NCI-H2196 treated with DMSO at 0.1 percent for 48 hours (cell line): ENCODE data around the gene PLEK.
"Not testable (repeated sequence)": the region's sequence is repeated elsewhere in the genome, so short reads cannot be mapped to it uniquely, and the experiment has no call there.

Experiments
- DNase-seq: peaks from one replicate; lab custom pipeline; 2025; ENCODE audit not compliant: unreplicated experiment; lab: John Stamatoyannopoulos, UW

Gene PLEK, protein sequence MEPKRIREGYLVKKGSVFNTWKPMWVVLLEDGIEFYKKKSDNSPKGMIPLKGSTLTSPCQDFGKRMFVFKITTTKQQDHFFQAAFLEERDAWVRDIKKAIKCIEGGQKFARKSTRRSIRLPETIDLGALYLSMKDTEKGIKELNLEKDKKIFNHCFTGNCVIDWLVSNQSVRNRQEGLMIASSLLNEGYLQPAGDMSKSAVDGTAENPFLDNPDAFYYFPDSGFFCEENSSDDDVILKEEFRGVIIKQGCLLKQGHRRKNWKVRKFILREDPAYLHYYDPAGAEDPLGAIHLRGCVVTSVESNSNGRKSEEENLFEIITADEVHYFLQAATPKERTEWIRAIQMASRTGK

DNA sequence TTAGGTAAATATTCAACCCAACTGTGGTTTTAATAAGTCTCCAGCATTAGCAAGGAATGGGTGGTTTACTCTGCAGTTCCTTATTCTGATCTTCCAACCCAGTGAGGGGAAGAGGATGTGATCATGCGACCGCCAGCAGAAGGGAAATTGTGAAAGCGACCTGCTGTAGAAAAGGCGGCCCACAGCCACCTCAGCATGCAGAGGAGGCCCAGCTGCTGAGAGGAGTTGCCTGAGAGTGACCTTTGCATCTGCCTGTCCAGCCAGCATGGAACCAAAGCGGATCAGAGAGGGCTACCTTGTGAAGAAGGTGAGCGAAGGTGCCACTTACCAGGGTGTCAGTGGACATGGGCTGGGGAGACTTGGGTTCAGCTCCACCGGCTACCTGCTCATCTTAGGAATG, at the start of gene PLEK:
Gene PLEK (plus strand): TSS at position 196 of the 400 bp plus-strand sequence. CDS start 70 bp downstream, at position 266.
- DNase-seq = no peak

DNA sequence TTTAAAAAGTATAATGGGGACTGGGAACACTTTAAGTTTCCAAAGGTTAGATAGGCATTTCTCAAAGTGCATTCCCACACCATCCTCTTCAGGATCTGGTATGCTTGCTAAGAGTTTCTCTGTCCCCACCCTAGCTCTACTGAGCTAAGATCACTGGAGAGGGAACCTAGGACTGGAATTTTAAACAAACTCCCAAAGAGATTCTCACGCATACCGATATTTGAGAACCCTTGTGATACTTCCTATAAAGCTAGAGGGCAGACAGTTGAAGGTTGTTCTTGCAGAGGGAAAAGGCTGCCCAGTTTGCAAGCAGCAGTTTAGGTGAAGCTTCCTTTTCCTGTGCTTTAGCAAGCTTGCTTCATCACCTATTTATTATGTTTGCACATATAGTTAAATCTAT, 49.0 kb upstream of the PLEK start:
- DNase-seq = no peak

GRCh38 chr2:68317971-68318913, 46.8 kb upstream of the PLEK start:
- DNase-seq = no peak

GRCh38 chr2:68318914-68319397, 46.1 kb upstream of the PLEK start:
- DNase-seq = no peak

DNA sequence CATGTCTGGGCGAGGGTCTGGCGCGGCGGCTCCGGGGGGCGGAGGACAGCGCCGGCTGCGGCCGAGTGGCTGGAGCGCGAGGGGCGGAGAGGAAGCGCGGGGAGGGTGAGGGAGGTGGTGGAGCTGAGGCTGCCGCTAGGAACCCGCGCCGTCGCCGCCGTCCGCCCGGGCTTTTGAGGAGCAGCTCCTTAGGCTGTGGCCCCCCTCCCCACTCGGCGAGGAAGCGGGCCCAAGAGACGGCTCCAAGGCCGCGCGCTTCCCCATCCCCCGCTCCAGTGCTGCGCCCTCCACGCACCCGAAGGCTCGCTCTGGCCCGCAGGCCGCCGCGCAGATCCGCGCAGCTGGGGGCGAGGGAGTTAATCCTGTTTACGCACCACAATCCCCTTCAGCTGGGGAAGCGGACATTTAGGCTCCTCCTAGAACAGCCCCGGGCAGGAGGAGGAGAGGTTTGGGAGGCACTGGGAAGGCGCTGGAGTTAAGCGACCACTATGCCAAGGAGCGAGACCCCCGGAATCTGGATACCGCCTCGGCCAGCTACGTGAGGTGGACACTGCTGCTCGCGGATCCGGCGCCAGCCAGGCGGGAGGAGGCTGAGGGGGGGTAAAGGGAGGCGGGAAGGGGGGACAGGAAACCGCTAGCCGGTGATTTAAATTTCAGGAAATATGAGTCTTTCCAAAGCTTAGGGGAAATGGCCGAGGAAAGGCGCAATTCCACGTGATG, 45.5 kb upstream of the PLEK start, which contains the start of gene CNRIP1:
Gene CNRIP1 (minus strand): TSS at position 552 of the 720 bp plus-strand sequence. CDS start 549 bp downstream, at position 3.
- DNase-seq = peak; percentile 10

DNA sequence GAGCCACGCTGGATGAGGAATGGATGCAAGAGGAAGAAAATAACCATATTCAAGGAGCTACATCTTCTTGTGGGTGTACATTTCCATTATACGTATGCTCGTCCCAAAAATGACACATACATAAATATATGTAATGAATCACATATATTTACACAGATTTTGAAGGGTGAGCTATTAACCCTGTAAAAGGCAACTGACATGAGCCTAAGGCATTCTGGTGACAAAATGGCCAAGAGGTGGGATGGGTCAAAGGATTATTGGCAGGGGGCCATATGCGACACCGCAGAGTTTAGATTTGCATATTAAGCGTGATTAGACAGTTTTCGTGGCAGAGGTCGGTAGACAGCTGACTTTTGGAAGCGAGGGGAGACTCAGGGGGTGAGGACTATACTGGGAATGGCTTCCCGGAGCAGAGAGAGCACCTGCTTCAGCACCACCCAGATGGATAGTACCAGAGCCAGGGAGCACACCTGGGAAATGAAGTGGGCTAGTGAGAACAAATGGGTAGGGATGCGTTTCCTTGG, 44.9 kb upstream of the PLEK start:
- DNase-seq = no peak

DNA sequence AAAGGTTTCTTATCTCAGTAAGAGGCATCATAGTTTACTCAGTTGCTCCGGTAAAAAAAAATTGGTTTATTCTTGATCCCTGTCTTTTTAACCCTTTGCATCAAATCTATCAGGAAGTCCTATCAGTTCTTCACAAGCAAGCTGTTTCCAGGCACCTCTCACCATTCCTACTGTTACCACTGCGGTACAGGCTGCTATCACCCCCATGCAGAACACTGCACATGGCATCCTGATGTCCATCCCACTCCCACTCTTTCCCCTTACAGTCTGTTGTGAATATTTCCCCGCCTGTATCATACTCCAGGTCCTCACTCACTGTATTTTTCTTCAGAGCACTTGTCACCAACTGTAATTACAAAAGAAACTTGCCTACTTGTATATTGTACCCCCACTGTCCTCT, 40.0 kb upstream of the PLEK start:
- no peak for DNase-seq

DNA sequence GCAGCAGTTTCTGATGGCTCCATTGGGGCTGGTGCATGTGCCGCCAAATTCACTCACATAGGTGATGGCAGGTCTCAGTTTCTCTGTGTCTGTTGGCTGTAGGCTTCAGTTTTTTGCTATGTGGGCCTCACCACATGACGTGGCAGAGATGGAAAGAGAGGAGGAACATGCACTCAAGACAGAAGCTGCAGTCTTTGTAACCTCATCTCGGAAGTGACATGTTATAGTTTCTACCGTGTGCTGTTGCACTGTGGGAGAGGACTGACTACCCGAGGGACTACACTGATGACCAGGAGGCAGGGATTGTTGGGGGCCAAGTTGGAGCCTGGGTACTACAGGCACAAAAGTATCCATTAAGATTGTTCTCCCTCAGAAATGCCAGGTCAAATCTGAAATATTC, 36.2 kb upstream of the PLEK start:
- no peak for DNase-seq

DNA sequence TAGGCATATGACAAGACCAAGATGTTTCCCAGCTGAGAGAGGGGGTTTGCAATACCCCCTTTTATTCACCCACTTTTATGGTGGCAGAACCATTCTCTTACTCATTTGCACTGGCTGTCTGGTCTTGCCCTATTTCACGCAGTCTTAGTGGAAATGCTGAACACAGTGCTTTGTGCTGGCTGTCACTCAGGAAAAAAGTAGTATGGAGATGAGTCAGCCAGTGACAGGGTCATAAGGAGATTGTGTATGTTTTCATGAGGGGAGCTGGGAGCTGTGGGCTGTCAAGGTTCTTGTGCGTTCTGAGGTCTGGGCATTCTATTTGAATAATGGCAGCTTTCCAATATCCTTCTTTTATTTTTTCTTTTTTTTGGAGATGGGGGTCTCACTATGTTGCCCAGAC, 34.4 kb upstream of the PLEK start:
- no peak for DNase-seq

- no peak for DNase-seq
These were observed 32.1 kb upstream of the PLEK start for GRCh38 chr2:68333009-68333408.

GRCh38 chr2:68333931-68334330, 31.2 kb upstream of the PLEK start:
- DNase-seq = no peak

DNA sequence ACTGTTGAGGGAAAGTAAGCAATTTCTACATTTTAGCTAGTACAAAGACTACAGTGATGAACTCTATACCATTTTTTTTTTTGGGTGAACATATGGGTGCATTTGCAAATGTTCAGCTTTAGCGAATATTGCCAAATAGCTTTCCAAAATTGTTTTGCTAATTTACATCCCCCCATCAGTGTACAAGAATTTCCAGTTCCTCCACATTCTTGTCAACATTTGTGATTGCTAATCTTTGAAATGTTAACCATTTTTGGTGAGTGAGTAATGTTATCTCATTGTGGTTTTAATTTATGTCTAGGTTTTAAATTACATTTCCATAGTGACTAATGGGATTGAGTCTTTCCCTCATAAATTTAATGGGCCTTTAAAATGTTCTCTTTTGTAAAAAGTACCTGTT, 28.9 kb upstream of the PLEK start:
- no peak for DNase-seq

GRCh38 chr2:68340226-68341061, 24.6 kb upstream of the PLEK start:
- no peak for DNase-seq

DNA sequence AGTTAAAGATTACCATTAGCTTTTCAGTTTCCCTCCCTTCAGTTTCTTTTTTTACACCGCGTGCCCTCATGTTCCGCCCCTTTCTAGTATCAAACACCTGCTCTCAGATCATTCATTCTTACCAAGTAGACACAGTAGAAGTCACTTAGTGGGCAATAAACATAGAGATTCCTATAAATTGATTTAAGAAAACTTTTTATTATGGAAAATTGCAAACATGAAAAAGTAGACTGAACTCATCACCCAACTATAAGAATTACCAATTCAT, 24.1 kb upstream of the PLEK start:
- DNase-seq = no peak

DNA sequence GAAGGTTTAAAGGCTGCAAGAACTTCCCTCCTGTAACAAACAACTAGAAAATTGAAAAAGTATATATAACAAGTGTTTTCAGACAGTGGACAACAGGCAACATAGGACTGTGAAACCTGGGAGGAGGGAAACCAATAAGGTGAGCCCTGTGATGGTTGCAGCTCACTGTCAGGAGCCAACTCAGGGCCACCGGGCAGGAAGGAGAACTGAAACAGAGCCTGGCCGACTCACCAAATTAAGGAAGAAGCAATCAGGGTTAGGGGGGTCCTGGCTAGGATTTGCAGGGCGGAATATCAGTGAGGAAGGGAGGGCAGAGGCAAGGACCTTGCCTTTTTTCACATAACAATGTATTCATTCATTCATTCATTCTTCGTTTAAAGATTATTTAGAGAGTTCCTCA, 23.5 kb upstream of the PLEK start:
- DNase-seq = no peak

DNA sequence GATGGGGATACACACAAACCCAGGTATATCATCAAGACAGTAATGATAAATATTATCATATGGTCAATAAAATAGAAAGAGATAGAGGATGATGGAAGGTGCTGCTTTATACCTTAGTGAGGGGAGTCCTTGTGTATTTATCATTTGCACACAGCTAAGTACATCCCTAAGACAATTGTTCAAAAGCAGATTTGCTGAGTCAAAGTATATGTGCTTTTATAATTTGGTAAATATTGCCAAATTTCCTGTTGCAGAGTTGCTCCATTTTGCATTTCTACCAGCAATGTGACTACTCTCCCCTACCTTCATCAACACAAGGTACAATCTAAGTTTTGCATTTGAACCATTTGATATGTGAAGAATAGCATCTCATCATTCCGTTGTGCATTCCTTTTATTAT, 22.6 kb upstream of the PLEK start:
- DNase-seq = no peak

DNA sequence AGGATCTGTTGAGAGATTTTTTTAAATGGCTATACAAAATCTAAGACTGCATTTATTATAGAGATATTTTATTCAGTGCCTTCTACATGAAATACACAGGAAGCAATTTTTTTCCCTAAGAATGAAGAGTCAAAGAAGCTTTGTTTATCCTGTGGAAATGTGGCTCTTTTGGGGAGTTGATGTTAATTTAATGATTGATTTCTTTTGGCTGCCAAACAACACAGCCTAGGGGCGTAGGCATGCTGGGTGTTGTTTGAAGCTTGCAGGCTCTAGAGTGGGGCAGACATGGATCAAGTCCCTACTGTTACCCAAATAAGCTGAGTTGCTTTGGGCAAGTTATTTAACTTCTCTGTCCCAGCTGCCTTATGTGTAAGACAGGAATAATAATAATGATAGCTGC, 21.1 kb upstream of the PLEK start:
- no peak for DNase-seq

GRCh38 chr2:68345129-68345875, 19.8 kb upstream of the PLEK start:
- DNase-seq = no peak

DNA sequence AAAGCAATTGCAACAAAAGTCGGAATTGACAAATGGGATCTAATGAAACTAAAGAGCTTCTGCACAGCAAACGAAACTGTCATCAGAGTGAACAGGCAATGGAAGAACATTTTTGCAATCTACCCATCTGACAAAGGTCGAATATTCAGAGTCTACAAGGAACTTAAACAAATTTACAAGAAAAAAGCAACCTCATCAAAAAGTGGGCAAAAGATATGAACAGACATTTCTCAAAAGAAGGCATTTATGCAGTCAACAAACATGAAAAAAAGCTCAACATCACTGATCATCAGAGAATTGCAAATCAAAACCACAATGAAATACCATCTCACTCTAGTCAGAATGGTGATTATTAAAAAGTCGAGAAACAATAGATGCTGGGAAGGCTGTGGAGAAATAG, 16.0 kb upstream of the PLEK start:
- DNase-seq = not testable (repeated sequence)

DNA sequence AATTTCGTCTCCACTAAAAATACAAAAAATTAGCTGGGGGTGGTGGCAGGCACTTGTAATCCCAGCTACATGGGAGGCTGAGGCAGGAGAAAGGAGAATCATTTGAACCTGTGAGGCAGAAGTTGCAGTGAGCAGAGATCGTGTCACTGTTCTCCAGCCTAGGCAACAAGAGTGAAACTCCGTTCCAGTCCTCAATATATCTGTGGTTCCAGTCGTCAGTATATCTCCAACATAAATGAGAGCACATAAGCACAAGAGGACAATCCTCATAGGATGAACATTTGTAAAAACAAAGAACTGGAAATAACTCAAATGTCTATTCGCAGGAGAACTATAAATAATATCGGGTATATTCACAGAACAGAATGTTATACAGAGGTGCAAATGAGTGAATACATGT, 13.1 kb upstream of the PLEK start:
- no peak for DNase-seq
